IPS-20b (cell line): ENCODE measurements around the gene CNOT2.

ENCODE experiments used
- H3K27ac ChIP-seq: one replicate; pipeline ENCODE4 v1.5.1; 2013; ENCODE audit warnings: low read length
- H3K27me3 ChIP-seq: 2 replicates; pipeline ENCODE4 v1.6.1; 2013; ENCODE audit warnings: mild to moderate bottlenecking, low read length, inconsistent platforms; ENCODE audit not compliant: insufficient read depth
- H3K36me3 ChIP-seq: 2 replicates; pipeline ENCODE4 v1.6.1; 2013; ENCODE audit warnings: low read depth, mild to moderate bottlenecking, inconsistent platforms, low read length, moderate library complexity; ENCODE audit not compliant: insufficient read depth
- H3K4me1 ChIP-seq: 2 replicates; pipeline ENCODE4 v1.6.1; 2013; ENCODE audit warnings: mild to moderate bottlenecking, control low read depth, inconsistent platforms, low read length, moderate library complexity; ENCODE audit not compliant: insufficient read depth
- H3K4me3 ChIP-seq: 2 replicates; pipeline ENCODE4 v1.5.1; 2013; ENCODE audit warnings: mild to moderate bottlenecking, low read length, inconsistent platforms
- H3K9ac ChIP-seq: 2 replicates; pipeline ENCODE4 v1.6.1; 2013; ENCODE audit warnings: low read depth, mild to moderate bottlenecking, inconsistent platforms, low read length, moderate library complexity
- H3K9me3 ChIP-seq: 2 replicates; pipeline ENCODE4 v1.6.1; 2013; ENCODE audit warnings: mild to moderate bottlenecking, low read depth, low read length, inconsistent platforms; ENCODE audit not compliant: insufficient read depth

Gene CNOT2

GRCh38 chr12:70400124-70400523 is 156.9 kb downstream of the CNOT2 start:
- H3K4me1 ChIP-seq: no peaks in the 10 kb centered on the region
- no peaks in the 10 kb centered on the region for H3K9me3 ChIP-seq
- H3K27ac ChIP-seq: no peak overlapping the region
- no peaks in the 10 kb centered on the region for H3K27me3 ChIP-seq
- no peak overlapping the region for H3K4me3 ChIP-seq
- H3K9ac ChIP-seq: no peak overlapping the region
- H3K36me3 ChIP-seq: peaks cover 31% of the 10 kb centered on the region

GRCh38 chr12:70402597-70402996 is 159.4 kb downstream of the CNOT2 start:
- Histone ChIP-seq H3K4me3 (no peak overlapping the region), H3K27me3 (no peaks in the 10 kb centered on the region), H3K9me3 (no peaks in the 10 kb centered on the region), H3K36me3 (peaks cover 39% of the 10 kb centered on the region), H3K27ac (no peak overlapping the region), H3K9ac (no peak overlapping the region), H3K4me1 (no peaks in the 10 kb centered on the region)

GRCh38 chr12:70403826-70404225 is 160.6 kb downstream of the CNOT2 start:
- peaks cover 39% of the 10 kb centered on the region for H3K36me3 ChIP-seq
- no peaks in the 10 kb centered on the region for H3K27me3 ChIP-seq
- no peaks in the 10 kb centered on the region for H3K9me3 ChIP-seq
- H3K4me3 ChIP-seq: no peak overlapping the region
- no peak overlapping the region for H3K9ac ChIP-seq
- H3K4me1 ChIP-seq: no peaks in the 10 kb centered on the region
- H3K27ac ChIP-seq: no peak overlapping the region
